ENCODE data around the gene DLX3.

Gene DLX3

DNA sequence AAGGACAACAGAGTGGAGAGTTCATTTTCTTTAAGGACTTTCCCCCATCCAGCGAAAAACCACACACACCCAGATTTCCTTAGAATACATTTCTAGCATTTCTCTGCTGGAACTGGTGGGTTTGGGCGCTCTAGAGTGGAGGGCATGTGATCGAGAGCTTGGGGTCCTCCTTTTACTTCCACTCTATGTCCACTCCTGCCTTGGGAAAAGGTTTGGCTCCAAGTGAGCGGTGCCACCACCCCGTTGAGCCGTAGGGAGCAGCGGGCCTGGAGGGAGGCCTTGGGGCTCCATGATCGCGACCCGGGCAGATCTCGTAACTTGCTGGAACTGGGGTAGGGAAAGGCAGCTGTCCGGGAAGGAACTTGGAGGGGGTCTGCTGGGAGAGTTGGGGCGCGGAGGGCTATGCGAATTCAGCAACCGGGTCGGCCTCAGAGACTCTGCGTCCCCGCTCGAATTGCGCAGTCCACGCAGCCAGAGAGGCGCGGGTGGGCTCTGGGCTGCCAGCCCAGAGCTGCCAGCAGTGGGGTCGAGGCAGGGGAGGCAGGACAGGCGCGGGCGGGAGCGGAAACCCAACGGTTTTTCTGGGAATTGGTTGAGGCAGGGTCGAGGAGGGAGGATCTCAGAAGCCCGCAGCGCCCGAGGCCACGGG lies 23.7 kb downstream of the DLX3 start:
- DNase-seq = no peak

DNA sequence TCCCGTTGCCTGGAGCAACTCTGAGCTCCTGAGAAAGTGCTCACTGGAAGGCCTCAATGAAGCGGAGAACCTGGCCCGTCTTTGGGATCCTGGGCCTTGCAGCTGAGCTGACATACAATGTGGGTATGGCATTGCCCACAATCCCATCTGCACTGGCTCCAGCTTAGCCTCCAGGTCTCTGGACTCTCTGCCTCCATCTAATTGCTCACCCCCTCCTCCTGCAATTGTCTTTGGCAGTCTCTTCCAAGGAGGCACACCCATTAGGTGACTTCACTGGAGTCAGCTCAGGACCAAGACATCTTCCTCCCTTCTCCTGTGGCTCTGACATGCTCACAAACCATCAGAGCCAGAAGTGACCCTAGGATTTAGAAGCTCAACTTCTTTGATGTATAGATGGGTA lies 24.5 kb downstream of the DLX3 start:
- no peak for DNase-seq

DNA sequence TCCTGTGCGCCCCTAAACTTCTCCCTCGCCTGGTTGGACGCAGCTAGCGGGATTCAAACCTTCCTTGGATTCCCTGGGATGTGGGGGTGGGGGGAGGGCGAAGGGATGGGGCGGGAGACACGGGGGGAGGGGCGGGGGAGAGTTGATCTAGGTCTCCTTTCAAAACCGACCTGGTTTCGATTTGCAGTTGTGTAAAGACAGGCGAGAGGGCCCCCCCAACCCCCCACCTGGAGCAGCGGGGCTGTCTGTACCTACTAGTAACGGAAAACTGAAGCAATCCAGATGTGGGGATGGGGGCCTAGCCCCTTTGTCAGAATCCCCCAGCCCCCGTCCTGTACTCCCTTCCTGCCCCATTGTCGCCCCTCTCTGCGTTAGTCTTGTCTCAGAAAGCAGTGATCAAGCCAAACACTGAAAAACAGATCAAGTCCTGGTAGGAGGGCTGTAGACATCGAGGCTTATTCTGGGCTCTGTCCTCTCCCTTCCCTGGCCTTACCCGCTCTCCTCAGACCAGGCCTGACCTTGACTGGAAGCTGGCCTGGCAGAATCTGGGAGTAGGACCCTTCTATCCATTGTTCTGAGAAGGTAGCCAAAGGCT lies 25.1 kb downstream of the DLX3 start:
- no peak for DNase-seq

DNA sequence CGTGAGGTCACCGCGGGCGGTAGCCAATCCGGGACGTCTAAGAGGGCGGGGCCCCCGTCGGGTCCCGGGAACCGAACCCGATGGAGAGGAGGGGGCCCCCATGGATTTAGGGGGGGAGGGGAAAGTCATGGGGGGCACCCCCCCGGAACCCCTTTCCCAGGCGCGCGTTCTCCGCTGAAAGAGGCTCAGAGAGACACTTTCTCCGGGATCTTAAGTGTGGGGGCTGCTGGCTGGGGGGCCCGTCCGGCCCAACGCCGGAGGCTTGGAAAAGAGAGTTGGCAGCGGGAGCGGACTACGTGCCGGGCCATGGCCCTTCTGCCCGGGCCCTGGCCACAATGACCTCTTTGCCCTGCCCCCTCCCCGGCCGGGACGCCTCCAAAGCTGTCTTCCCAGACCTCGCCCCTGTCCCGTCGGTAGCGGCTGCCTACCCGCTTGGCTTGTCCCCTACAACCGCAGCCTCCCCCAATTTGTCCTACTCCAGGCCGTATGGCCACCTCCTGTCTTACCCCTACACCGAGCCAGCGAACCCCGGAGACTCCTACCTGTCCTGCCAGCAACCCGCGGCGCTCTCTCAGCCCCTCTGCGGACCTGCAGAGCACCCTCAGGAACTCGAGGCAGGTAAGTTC lies 25.8 kb downstream of the DLX3 start, which contains the start of gene DLX4:
Gene DLX4, plus strand, starts transcription at position 57 of the 626 bp plus-strand sequence. Its CDS starts 279 bp downstream, at position 336.
- DNase-seq = no peak

DNA sequence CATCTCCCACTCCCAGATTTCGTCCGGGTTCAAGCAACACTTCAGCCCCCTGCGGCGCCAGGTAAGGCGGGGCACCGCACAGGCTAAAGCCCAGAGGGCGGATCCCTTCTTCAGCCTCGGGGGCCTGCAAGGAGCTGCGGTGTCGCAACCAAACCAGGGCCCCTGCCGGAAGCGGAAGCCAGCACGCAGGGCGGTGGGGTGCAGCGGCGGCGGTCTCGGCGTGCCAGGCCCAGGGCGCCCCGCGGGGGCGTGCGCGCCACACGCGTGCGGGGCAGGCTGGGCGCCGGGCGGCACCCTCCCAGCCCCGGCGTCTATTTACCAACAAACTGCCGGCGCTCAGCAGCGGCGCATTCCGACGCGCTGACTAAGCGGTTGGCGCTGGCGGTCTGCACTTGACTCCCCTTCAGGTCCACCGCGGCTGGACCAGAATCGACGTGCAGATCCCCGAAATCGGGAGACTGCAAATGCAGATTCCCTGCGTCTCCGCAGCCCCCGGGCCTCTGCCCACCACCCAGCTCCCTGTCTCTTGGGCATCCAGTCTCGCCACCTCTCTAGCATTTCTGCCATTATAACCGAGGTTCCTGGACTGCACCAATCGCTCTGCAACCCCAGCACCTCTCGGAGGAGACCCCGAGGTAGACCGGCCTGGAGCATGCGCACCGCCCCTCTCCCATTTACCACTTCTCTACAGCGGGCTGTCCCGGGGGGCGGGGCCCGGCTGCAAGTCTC lies 26.5 kb downstream of the DLX3 start:
- DNase-seq = no peak

DNA sequence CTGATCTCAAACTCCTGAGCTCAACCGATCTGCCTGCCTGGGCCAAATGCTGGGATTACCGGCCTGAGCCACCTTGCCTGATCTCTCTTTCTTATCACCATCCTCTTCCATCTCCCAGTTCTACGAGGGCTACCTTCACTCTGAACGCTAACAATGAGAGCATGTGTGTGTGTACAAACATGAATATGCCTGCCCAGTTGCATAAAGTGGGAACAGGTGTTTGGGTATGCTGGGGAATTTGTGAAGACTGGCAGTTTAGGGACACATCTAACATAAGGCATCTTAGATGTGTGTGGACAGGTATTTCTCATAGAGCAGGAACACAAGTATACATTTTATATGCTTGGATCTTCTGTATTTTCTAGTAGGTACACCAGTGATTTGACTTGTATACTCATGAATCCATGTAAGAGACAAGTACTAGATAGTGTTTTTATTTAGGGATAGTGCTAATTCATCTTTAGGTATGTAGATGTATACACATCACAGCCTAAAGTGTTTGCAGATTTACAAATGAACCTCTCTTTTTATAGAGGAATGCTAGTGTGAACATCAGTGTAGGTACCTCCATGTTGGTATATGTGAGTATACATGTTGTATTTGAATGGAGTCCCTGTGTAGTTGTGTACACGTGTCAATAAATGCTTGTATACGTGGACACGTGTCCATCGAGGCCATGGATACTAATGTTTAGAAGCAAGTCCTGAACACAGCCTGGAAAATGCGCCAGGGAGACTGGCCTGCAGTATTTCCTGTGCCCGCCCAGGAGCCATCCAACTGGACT lies 27.2 kb downstream of the DLX3 start:
- DNase-seq = no peak

DNA sequence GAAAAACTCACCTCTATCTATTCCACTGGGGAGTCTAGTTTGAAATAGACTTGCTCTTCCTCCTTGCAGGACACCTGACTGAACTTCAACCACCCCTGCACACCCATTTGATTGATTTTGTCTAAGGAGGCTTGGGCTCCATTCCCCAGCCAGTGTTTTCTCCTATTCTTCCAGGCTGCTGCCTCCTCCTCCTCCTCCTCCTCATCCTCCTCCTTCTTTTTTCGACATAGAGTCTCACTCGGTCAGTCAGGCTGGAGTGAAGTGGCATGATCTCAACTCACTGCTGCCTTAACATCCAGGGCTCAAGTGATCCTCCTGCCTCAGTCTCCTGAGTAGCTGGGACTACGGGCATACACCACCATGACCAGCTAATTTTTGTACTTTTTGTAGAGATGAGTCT lies 27.8 kb downstream of the DLX3 start:
- no peak for DNase-seq

DNA sequence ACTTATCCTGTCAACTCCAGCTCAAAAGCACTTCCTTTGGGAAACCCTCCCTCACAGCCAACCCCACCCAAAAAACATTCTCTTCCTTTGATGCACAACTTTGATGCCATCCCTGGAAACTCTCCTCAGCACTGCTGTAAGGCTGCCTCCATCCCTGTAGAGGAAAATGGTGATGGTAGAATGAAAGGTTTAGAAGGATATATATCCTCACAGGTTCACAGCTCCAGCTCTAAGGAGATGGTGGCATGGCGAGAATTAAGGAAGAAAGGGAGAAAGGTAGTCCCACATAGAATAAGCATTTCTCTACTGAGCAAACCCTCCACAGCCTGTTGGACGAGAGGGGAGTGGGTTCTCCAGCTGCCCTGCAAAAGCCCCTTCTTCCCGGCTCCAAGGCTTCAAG lies 28.3 kb downstream of the DLX3 start:
- no peak for DNase-seq

DNA sequence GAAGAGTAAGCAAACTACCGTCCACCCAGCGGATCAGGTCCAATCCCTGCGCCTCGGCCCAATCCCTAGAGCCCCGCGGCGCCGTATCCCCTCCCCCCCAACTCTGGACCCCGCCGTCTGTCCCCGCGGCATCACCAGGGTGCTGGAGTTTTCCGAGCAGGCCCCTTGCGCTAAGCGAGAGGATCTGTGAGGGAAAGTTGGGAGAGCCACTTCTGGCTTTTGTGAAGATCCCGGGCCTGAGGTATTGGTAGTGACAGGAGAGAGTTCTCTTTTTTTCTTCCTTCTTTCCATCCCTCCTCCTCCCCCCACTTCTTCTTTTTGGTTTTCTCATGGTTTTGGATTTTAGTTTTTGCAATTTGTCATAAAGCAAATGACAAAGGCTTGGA lies 29.5 kb downstream of the DLX3 start:
- no peak for DNase-seq

DNA sequence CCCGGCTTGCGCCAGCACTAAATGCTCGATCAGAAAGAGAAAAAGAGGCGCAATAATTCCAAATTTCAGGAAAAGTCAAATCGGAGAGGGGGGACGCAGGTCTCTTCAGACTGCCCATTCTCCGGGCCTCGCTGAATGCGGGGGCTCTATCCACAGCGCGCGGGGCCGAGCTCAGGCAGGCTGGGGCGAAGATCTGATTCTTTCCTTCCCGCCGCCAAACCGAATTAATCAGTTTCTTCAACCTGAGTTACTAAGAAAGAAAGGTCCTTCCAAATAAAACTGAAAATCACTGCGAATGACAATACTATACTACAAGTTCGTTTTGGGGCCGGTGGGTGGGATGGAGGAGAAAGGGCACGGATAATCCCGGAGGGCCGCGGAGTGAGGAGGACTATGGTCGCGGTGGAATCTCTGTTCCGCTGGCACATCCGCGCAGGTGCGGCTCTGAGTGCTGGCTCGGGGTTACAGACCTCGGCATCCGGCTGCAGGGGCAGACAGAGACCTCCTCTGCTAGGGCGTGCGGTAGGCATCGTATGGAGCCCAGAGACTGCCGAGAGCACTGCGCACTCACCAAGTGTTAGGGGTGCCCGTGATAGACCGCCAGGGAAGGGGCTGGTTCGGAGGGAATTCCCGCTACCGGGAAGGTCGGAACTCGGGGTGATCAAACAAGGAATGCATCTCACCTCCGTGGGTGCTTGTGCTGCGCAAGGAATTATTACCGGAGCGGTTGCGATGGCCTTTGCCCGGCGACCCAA lies 30.1 kb downstream of the DLX3 start:
- no peak for DNase-seq

DNA sequence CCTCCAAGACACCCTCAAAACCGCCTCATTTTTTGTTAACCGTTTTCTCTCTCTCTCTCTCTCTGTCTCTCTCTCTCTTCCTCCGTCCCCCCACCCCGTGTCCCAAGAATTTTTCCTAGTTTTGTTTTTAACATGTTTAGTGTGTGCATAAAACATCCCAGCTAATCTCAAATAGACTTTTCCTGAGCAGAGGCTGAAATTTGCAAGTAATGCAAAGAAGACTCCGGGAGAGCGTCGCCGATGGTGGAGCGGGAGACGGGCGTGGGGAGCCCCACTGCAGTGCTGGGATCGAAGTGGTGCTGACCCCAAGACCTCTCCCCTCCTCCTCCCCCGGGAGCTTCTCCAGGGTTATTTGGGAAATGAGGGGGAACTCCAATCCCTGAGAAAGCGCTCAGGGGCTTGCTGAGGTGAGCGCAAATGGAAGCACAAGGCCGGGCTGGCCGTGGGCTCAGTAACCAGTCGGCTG lies 30.7 kb downstream of the DLX3 start:
- DNase-seq = no peak

DNA sequence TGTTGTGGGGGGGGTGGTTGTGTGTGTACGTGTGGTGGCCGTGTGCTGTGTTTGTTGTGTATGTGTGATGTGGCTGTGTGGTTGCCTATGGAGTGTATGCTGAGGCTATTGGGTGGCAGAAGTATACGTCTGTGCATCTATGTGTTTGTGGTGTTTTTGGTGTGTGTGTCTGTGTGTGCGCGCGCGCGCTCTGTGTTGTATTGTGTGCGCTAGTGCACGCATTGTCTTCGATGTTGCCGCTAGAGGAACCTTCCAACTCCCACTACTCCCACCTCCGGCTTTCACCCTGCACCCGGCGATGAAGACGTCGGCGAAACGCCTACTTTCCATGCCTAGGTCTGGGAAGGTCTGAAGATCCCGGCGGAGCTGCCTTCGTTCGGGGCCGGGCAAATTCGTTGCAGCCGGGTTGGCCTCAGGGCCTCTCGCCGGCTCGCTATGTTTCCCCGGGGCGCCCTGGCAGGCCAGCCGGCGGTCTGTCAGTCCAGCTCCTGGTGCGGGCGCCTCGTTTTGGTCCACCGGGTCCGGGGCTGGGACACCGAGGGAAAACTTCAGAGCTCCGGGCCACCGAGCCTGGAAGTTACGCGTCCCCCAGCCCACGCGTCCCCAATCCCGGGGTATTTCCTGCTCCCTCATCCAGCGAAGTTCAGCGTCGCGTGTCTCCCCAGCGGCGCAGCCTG lies 31.3 kb downstream of the DLX3 start:
- DNase-seq = no peak

DNA sequence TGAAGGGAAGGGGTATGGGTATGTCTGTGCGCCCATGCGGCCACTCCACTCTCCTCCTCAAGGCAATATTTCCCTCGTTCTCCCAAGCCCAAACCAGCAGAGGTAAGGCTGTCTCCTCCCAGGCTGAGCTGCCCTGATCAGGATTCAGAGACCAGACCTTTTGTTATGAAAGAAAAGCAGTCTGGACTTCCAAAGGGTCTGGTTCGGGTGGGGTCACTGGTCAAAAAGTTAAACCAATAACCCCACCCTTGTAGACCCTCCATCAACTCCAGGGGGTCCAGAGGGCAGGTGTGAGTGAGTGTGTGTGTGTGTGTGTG lies 31.8 kb downstream of the DLX3 start:
- DNase-seq = no peak

DNA sequence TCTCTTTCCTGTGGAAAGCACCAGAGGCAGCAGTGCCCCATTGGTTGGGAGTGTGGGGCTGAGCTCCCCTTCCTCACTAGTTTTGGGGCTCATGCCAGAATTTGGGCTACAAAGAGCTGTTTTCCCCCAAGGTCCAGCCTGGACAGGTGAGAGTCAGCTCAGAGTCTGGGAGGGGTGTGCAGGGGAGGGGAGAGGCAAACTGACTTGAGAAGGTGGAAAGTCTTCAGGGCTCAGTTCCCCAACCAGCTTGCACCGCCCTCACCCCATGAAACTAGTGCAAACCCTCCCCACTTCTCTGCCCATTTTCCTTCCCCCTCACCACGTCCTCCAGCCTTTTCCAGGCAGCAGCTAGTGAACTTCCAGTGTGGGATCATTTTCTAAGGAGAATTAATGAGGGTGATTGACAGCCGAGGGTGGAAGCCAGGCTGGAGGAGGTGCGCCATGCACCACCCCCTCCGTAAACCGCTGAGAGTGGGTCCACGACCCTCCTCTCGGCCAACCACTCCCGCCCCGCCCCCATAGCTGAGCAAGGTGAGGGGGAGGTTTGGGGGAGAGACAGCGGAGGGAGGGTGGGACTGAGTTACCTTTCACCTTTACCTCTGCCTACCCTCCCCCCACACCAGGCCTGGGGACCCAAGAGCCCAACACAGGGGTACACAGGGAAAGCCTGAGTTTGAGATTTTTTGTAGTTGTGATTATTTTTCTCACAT lies 32.3 kb downstream of the DLX3 start:
- DNase-seq = no peak

DNA sequence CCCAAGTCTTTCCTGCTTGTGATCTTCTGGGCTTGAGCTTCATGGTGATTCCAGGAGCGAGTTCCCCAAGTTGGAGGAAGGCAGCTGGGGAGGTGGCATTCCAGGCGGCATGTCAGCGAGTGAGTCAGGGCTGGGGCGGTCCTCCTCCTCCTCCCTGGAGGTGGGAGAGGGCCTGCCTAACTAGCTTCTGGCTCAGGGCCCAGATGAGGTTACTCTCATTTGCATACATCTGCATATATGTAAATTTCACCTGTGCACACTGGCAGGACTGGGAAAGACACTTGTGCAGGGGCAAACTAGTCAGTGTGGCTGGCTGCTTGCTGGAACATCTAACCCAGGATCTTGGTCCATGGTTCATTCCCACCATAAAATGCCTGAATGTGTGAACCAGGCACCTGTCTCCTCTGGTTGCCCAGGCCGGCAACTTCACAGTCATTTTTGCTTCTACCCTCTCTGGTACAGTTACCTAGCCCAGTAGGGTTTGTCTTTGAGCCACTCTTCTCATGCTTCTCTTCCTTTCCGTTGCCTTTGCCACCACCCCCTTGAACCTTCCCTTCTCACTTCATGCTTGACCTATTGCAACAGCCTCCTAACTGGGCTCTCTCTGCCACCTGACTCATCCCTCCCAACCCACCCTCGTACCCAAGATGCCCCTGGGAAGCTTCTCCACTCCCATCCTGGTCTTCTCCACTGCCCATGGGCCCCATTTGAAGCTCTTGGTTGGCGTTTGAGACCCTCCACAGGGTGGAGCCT lies 35.7 kb downstream of the DLX3 start:
- no peak for DNase-seq

DNA sequence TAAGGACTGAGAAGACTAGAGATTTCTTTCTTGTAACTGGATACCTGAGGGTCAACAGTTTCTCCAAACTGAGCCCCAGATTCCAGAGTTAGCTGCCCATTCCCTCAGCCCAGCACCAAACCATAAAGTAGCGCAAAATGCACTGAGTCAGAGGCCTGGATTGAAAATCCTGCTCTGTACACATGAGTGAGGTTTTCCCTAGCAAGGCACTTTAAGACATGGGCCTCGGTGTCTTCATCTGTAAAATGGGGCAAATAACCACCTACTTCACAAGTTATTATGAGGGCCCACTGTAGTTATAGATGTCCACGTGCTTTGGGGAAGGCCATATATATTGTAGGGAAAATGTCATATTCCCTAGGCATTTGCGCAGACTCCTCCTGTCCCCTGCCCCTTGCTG lies 36.3 kb downstream of the DLX3 start:
- DNase-seq = no peak

DNA sequence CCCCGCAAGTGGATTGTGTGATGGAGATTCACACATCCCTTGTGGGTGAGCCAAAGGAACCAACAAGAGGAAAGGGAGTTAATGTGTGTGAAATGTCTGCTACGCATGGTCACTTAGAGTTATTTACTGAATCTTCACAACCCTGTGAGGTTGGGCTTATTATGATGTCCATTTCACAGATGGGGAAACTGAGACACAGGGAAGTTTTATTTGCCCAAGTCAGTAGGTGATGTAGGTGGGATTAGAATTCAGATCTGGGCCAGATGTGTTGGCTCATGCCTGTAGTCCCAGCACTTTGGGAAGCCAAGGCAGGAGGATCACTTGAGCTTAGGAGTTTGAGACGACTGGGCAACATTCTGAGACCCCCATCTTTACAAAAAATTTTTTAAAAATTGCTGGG lies 37.7 kb downstream of the DLX3 start:
- DNase-seq = no peak

DNA sequence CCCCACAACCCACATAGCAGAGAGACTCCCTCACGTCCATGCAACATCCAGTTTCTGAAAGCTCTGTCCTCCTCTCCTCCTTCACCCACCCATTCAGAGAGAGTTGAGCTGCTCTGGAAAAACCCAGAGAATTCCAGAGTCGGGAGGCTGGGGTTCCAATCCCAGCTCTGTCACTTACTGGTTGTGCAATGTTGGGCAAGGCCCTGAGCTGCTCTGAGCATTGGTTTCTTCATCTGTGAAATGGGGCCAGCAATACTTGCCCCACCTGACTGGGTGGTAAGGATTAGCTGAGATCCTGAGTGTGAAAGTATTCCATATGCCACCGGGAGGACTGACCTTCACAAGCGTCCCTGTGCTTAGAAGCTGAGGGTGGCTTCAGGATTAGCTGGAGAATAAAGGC lies 38.2 kb downstream of the DLX3 start:
- DNase-seq = no peak

DNA sequence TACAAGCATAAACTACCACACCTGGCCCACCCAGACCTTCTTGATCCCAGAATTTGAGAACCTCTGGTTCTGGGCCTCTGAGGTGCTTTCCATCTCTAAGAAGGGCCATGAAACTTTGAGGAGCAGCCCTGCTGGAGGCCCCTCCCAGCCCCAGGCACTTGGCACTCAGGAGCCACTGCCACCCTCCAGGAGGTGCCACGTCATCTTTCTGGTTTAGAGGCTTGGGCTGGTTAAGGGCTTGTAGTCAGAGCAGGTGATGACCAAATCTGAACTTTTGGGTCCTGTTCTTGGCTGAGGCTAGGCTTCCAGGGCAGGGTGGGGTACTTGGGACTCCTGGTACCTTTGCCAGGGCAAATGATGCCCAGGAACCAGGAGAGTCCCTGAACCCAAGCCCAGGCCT lies 39.9 kb downstream of the DLX3 start:
- no peak for DNase-seq

DNA sequence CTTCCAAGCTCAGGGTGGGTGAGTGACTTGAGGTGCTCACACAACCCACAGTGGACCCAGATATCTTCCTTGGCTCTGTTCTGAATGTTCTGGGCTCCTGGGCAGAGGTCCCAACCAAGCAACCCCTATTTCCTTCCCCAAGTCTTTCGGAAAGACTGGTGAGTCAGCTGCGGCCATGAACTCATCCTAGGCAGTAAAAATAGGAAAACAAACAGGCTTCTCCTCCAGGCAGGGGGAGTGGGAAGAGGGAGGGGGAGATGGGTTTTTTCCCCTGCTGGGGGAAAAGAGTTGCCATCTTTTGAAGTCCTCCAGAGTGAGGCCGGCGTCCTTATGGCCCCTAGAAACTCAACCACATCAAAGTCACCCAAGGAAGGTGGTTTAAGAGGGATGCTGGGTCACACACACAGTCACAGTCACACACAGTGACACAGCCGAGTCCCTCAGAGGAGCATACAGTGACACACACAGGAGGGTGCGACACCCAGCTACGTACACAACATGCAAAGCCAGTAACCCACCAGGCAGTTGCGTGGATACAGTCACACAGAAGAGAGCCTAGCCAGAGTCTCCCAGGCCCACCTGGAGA lies 42.0 kb downstream of the DLX3 start:
- DNase-seq = no peak
